ENCODE data around the gene ACAA2.

DNA sequence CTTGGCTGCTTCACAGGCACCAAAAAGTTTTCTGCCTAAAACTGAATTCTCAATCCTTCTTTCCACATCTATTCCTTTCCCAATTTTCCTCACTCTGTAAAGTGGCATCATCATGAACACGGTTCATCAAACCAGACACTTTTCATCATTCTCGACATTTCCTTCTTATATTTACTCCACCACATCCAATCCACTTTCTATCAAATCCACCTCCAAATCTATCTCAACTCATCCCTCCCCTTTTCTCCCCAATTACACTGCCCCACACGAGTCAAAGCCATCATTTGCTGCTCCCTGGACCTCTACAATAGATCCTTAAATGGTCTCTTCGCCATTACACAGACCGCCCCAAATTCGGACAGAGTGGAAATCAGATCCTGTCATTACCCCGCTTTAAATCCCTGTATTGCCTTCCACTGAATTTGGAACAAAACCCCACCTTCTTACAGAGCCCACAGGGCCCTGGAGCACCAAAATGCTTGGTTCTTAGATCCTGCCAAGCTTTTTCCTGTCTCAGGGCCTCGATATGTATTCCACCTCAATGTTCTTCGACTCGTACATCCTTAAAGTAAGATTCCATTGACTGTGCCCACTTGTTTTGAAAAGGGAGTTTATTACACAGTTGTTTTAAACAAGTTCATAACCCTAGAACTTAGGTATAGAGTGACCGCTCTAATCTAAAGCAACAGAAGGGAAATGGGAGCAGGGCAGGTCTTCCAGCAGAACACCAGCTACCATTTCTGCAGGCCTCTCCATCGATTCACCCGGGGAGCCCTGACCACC lies 856 bp downstream of the ACAA2 start:
- TF ChIP-seq, protein P1, sequence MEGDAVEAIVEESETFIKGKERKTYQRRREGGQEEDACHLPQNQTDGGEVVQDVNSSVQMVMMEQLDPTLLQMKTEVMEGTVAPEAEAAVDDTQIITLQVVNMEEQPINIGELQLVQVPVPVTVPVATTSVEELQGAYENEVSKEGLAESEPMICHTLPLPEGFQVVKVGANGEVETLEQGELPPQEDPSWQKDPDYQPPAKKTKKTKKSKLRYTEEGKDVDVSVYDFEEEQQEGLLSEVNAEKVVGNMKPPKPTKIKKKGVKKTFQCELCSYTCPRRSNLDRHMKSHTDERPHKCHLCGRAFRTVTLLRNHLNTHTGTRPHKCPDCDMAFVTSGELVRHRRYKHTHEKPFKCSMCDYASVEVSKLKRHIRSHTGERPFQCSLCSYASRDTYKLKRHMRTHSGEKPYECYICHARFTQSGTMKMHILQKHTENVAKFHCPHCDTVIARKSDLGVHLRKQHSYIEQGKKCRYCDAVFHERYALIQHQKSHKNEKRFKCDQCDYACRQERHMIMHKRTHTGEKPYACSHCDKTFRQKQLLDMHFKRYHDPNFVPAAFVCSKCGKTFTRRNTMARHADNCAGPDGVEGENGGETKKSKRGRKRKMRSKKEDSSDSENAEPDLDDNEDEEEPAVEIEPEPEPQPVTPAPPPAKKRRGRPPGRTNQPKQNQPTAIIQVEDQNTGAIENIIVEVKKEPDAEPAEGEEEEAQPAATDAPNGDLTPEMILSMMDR (conservative IDR thresholded peaks at IDR 0.05; ENCODE audit: low read depth in 2 of 2), result no peak
- no peak for TF ChIP-seq ZNF331 (CRISPR knock-in tag; IDR thresholded peaks at IDR 0.05; ENCODE audit: low read depth)
- no peak for TF ChIP-seq EZH2 (IDR thresholded peaks at IDR 0.05; ENCODE audit: low read depth, unreplicated experiment)

Data from GM23338 (cell line).